Trophoblast cell (in vitro differentiated cells and primary cell): ENCODE data around the gene VTI1A.
A peak's percentile ranks its signal among the peaks of the same experiment; 100 is the strongest.

ENCODE experiments used
- DNase-seq, 2 donors: peaks; one replicate each; pipeline ENCODE4 v3.0.0-alpha.2; 2016
- H2AFZ ChIP-seq: 2 replicates; pipeline ENCODE4 v1.6.1; 2013; ENCODE audit warnings: low read length, moderate library complexity, mild to moderate bottlenecking; ENCODE audit not compliant: insufficient read depth, poor library complexity
- H2AK5ac ChIP-seq: 2 replicates; pipeline ENCODE4 v1.6.1; 2013; ENCODE audit warnings: mild to moderate bottlenecking, low read length
- H2BK120ac ChIP-seq: 2 replicates; pipeline ENCODE4 v1.6.1; 2013; ENCODE audit warnings: low read length, mild to moderate bottlenecking, moderate library complexity; ENCODE audit not compliant: insufficient read depth, poor library complexity
- H2BK12ac ChIP-seq: 2 replicates; pipeline ENCODE4 v1.6.1; 2013; ENCODE audit warnings: mild to moderate bottlenecking, low read length, moderate library complexity
- H2BK5ac ChIP-seq: 2 replicates; pipeline ENCODE4 v1.6.1; 2013; ENCODE audit warnings: low read length, low read depth, moderate library complexity, mild to moderate bottlenecking; ENCODE audit not compliant: poor library complexity
- H3K14ac ChIP-seq: 2 replicates; pipeline ENCODE4 v1.6.1; 2013; ENCODE audit warnings: mild to moderate bottlenecking, low read length
- H3K18ac ChIP-seq: 2 replicates; pipeline ENCODE4 v1.6.1; 2013; ENCODE audit warnings: mild to moderate bottlenecking, low read length
- H3K23ac ChIP-seq: 2 replicates; pipeline ENCODE4 v1.6.1; 2013; ENCODE audit warnings: low read length
- H3K27ac ChIP-seq: 2 replicates; pipeline ENCODE4 v1.5.1; 2013; ENCODE audit warnings: low read depth, mild to moderate bottlenecking, inconsistent platforms, low read length, moderate library complexity
- H3K27me3 ChIP-seq: 2 replicates; pipeline ENCODE4 v1.6.1; 2013; ENCODE audit warnings: inconsistent platforms, mild to moderate bottlenecking, low read length, moderate library complexity; ENCODE audit not compliant: insufficient read depth
- H3K36me3 ChIP-seq, 2 experiments: 1 replicate in 1 of 2; 2 replicates in 1 of 2; pipeline ENCODE4 v1.6.1; 2013; ENCODE audit warnings: low read length in 2 of 2, mild to moderate bottlenecking in 2 of 2, moderate library complexity in 1 of 2; ENCODE audit not compliant: insufficient read depth in 2 of 2, control insufficient read depth in 1 of 2
- H3K4ac ChIP-seq: 2 replicates; pipeline ENCODE4 v1.6.1; 2013; ENCODE audit warnings: low read depth, mild to moderate bottlenecking, low read length, moderate library complexity
- H3K4me1 ChIP-seq, 2 experiments: 1 replicate in 1 of 2; 2 replicates in 1 of 2; pipeline ENCODE4 v1.6.1; 2013; ENCODE audit warnings: low read length in 2 of 2, mild to moderate bottlenecking in 2 of 2, moderate library complexity in 1 of 2; ENCODE audit not compliant: insufficient read depth in 2 of 2, control insufficient read depth in 1 of 2
- H3K4me2 ChIP-seq: 2 replicates; pipeline ENCODE4 v1.6.1; 2013; ENCODE audit warnings: inconsistent platforms, mild to moderate bottlenecking, low read length, moderate library complexity
- H3K4me3 ChIP-seq: 2 replicates; pipeline ENCODE4 v1.5.1; 2013; ENCODE audit warnings: mild to moderate bottlenecking, low read depth, low read length, inconsistent platforms
- H3K79me1 ChIP-seq: one replicate; pipeline ENCODE4 v1.6.1; 2013; ENCODE audit warnings: low read length
- H3K79me2 ChIP-seq: 2 replicates; pipeline ENCODE4 v1.6.1; 2013; ENCODE audit warnings: low read length, mild to moderate bottlenecking; ENCODE audit not compliant: control insufficient read depth, insufficient read depth, poor library complexity
- H3K9ac ChIP-seq: 2 replicates; pipeline ENCODE4 v1.6.1; 2013; ENCODE audit warnings: mild to moderate bottlenecking, low read length
- H3K9me3 ChIP-seq: 2 replicates; pipeline ENCODE4 v1.6.1; 2013; ENCODE audit warnings: low read depth, mild to moderate bottlenecking, control low read depth, inconsistent platforms, low read length; ENCODE audit not compliant: insufficient read depth
- H4K12ac ChIP-seq: 2 replicates; pipeline ENCODE4 v1.6.1; 2013; ENCODE audit warnings: low read depth, mild to moderate bottlenecking, low read length, moderate library complexity
- H4K8ac ChIP-seq: 2 replicates; pipeline ENCODE4 v1.6.1; 2013; ENCODE audit warnings: low read depth, mild to moderate bottlenecking, low read length, moderate library complexity
- H4K91ac ChIP-seq: one replicate; pipeline ENCODE4 v1.6.1; 2013; ENCODE audit warnings: low read depth, mild to moderate bottlenecking, low read length, moderate library complexity
- WGBS: extraction: QIAGEN DNeasy Blood & Tissue Kit; methylation state at CpG from one replicate; pipeline ENCODE4 v1.1.7; 2013; ENCODE audit warnings: missing lambda C conversion rate; ENCODE audit not compliant: insufficient read length, insufficient coverage; ENCODE audit errors: extremely low coverage; 5-methylcytosine and 5-hydroxymethylcytosine counted together

VTI1A gene

GRCh38 chr10:112628951-112629609, 182.1 kb downstream of the VTI1A start:
- H3K9ac ChIP-seq = no peak overlapping the region
- H2BK5ac ChIP-seq = no peak overlapping the region
- no peak overlapping the region for H4K12ac ChIP-seq
- no peaks in the 10 kb centered on the region for H3K9me3 ChIP-seq
- H2BK120ac ChIP-seq = no peak overlapping the region
- no peak overlapping the region for H3K27ac ChIP-seq
- H3K4me3 ChIP-seq = no peak overlapping the region
- H2BK12ac ChIP-seq = no peak overlapping the region
- peaks cover 0 to 2% of the 10 kb centered on the region in 2 experiments for H3K4me1 ChIP-seq
- no peaks in the 10 kb centered on the region for H3K36me3 ChIP-seq
- H2AFZ ChIP-seq = no peak overlapping the region
- no peaks in the 10 kb centered on the region for H3K27me3 ChIP-seq
- peaks cover 3% of the 10 kb centered on the region for H3K79me2 ChIP-seq
- no peak overlapping the region for H4K8ac ChIP-seq
- H3K79me1 ChIP-seq = peaks cover 8% of the 10 kb centered on the region
- H3K4me2 ChIP-seq = no peak overlapping the region
- DNase-seq = peak in 1 of 2 donors; percentile 20
- no peak overlapping the region for H4K91ac ChIP-seq
- WGBS = no CpG with 5 or more reads among the region's 5 CpGs
- H3K14ac ChIP-seq = no peak overlapping the region
- H2AK5ac ChIP-seq = no peak overlapping the region
- no peak overlapping the region for H3K23ac ChIP-seq
- H3K4ac ChIP-seq = no peak overlapping the region
- H3K18ac ChIP-seq = no peak overlapping the region

- peak overlapping the region; percentile 43 for H3K27ac ChIP-seq
- DNase-seq = peak in 1 of 2 donors; percentile 23
- no peak overlapping the region for H2BK5ac ChIP-seq
- no peak overlapping the region for H3K4ac ChIP-seq
- H3K27me3 ChIP-seq = no peaks in the 10 kb centered on the region
- H3K79me1 ChIP-seq = peaks cover 14% of the 10 kb centered on the region
- H3K9me3 ChIP-seq = no peaks in the 10 kb centered on the region
- no peak overlapping the region for H3K9ac ChIP-seq
- H3K4me2 ChIP-seq = no peak overlapping the region
- no peak overlapping the region for H3K14ac ChIP-seq
- H3K23ac ChIP-seq = no peak overlapping the region
- no peak overlapping the region for H2AK5ac ChIP-seq
- no peak overlapping the region for H2BK12ac ChIP-seq
- H3K79me2 ChIP-seq = peaks cover 3% of the 10 kb centered on the region
- WGBS = no CpG with 5 or more reads among the region's 8 CpGs
- no peak overlapping the region for H4K8ac ChIP-seq
- H4K91ac ChIP-seq = no peak overlapping the region
- H2AFZ ChIP-seq = no peak overlapping the region
- H2BK120ac ChIP-seq = no peak overlapping the region
- H4K12ac ChIP-seq = no peak overlapping the region
- no peak overlapping the region for H3K18ac ChIP-seq
- H3K36me3 ChIP-seq = no peaks in the 10 kb centered on the region
- no peak overlapping the region for H3K4me3 ChIP-seq
- H3K4me1 ChIP-seq = peaks cover 5 to 8% of the 10 kb centered on the region in 2 experiments
Measured at GRCh38 chr10:112631501-112632400, 184.7 kb downstream of the VTI1A start.

- Histone ChIP-seq H3K79me2 (peaks cover 3% of the 10 kb centered on the region), H3K9me3 (no peaks in the 10 kb centered on the region), H3K9ac (no peak overlapping the region), H3K14ac (no peak overlapping the region), H3K4me2 (peak overlapping the region; percentile 18), H4K91ac (no peak overlapping the region), H3K79me1 (peaks cover 14% of the 10 kb centered on the region), H2BK12ac (no peak overlapping the region), H3K18ac (no peak overlapping the region), H3K23ac (no peak overlapping the region), H3K27me3 (no peaks in the 10 kb centered on the region), H3K4me1 (peaks cover 5 to 8% of the 10 kb centered on the region in 2 experiments), H2AFZ (no peak overlapping the region), H3K4me3 (no peak overlapping the region), H3K36me3 (no peaks in the 10 kb centered on the region), H4K8ac (no peak overlapping the region), H2BK120ac (no peak overlapping the region), H3K27ac (peak overlapping the region; percentile 80), H2AK5ac (no peak overlapping the region), H4K12ac (no peak overlapping the region), H3K4ac (no peak overlapping the region), H2BK5ac (no peak overlapping the region)
- no CpG with 5 or more reads among the region's 5 CpGs for WGBS
- DNase-seq = peak in 1 of 2 donors; percentile 50
Measured at GRCh38 chr10:112634096-112634830, 187.2 kb downstream of the VTI1A start.

- Histone ChIP-seq H2AK5ac (no peak overlapping the region), H3K14ac (no peak overlapping the region), H3K9ac (no peak overlapping the region), H3K4me2 (no peak overlapping the region), H3K27ac (no peak overlapping the region), H3K36me3 (no peaks in the 10 kb centered on the region), H3K4me3 (no peak overlapping the region), H3K9me3 (no peaks in the 10 kb centered on the region), H3K4me1 (peaks cover 5 to 8% of the 10 kb centered on the region in 2 experiments), H2BK120ac (no peak overlapping the region), H3K23ac (no peak overlapping the region), H2BK5ac (no peak overlapping the region), H4K91ac (no peak overlapping the region), H3K4ac (no peak overlapping the region), H3K27me3 (no peaks in the 10 kb centered on the region), H3K79me1 (peaks cover 12% of the 10 kb centered on the region), H2AFZ (no peak overlapping the region), H3K18ac (no peak overlapping the region), H4K8ac (no peak overlapping the region), H4K12ac (no peak overlapping the region), H3K79me2 (no peaks in the 10 kb centered on the region), H2BK12ac (no peak overlapping the region)
- no peak for DNase-seq
- WGBS = no CpG with 5 or more reads among the region's 3 CpGs
Measured at GRCh38 chr10:112637901-112638300, 190.9 kb downstream of the VTI1A start.
